CD14-positive monocyte (primary cell): Measurements from ENCODE around the gene ASTN2. TPM values are rescaled to one million over a fixed set of nuclear protein-coding genes. Genes with fewer than 3 reads are reported as not detected.

Experiments used
- DNase-seq, 3 donors: peaks; one replicate each; pipeline ENCODE4 v3.0.0-alpha.2; 2011 to 2022
- H2AFZ ChIP-seq: 2 replicates; pipeline ENCODE4 v1.6.0; 2012; ENCODE audit warnings: mild to moderate bottlenecking, low read depth, low read length, inconsistent platforms; ENCODE audit not compliant: insufficient read depth, poor library complexity, severe bottlenecking
- H3K27ac ChIP-seq, 2 donors: 1 replicate in 1 of 2; 2 replicates in 1 of 2; pipeline ENCODE4 v1.5.1; 2012 to 2013; ENCODE audit warnings: low read length in 2 of 2, control low read depth in 1 of 2, inconsistent platforms in 1 of 2, low read depth in 1 of 2, mild to moderate bottlenecking in 1 of 2
- H3K27me3 ChIP-seq, 2 donors: one replicate each; pipeline versions ENCODE4 v1.6.0 to v1.6.1; 2011 to 2013; ENCODE audit warnings: low read length in 2 of 2; ENCODE audit not compliant: control insufficient read depth in 2 of 2, insufficient read depth in 2 of 2
- H3K36me3 ChIP-seq, 2 donors: replicated peaks in 1 of 2; 1 replicate in 1 of 2; 2 replicates in 1 of 2; pipeline versions ENCODE4 v1.5.1 to v1.6.1; 2012 to 2013; ENCODE audit warnings: low read length in 2 of 2, control low read depth in 1 of 2, inconsistent platforms in 1 of 2, mild to moderate bottlenecking in 1 of 2; ENCODE audit not compliant: insufficient read depth in 2 of 2, control insufficient read depth in 1 of 2
- H3K4me1 ChIP-seq, 2 donors: 1 replicate in 1 of 2; 2 replicates in 1 of 2; pipeline versions ENCODE4 v1.5.1 to v1.6.1; 2012 to 2013; ENCODE audit warnings: low read length in 2 of 2, control low read depth in 1 of 2, inconsistent platforms in 1 of 2, mild to moderate bottlenecking in 1 of 2, moderate library complexity in 1 of 2; ENCODE audit not compliant: insufficient read depth in 2 of 2, control insufficient read depth in 1 of 2
- H3K4me2 ChIP-seq: replicated peaks from 2 replicates; pipeline ENCODE3; 2012; ENCODE audit warnings: low read length, moderate library complexity, mild to moderate bottlenecking; ENCODE audit not compliant: poor library complexity, severe bottlenecking; ENCODE audit errors: extremely low read depth
- H3K4me3 ChIP-seq, 3 experiments: fragments of 200-600 bp in 1 of 3; sonication (generic) in 1 of 3; replicated peaks in 1 of 3; 1 replicate in 2 of 3; 2 replicates in 1 of 3; pipeline ENCODE4 v1.5.1; 2011 to 2013; ENCODE audit warnings: low read length in 3 of 3, mild to moderate bottlenecking in 3 of 3, control low read depth in 2 of 3, low read depth in 2 of 3, inconsistent platforms in 1 of 3, moderate library complexity in 1 of 3
- H3K79me2 ChIP-seq: 2 replicates; pipeline ENCODE4 v1.6.0; 2012; ENCODE audit warnings: mild to moderate bottlenecking, control low read depth, inconsistent platforms, low read length, moderate library complexity; ENCODE audit not compliant: insufficient read depth
- H3K9ac ChIP-seq: 2 replicates; pipeline ENCODE4 v1.6.0; 2017; ENCODE audit warnings: low read length, mild to moderate bottlenecking; ENCODE audit not compliant: insufficient read depth, poor library complexity, severe bottlenecking
- H3K9me3 ChIP-seq, 2 donors: replicated peaks in 1 of 2; 1 replicate in 1 of 2; 2 replicates in 1 of 2; pipeline versions ENCODE4 v1.5.1 to v1.6.1; 2012 to 2013; ENCODE audit warnings: low read length in 2 of 2, control low read depth in 1 of 2; ENCODE audit not compliant: control insufficient read depth in 1 of 2, insufficient read depth in 1 of 2
- H4K20me1 ChIP-seq: 2 replicates; pipeline ENCODE4 v1.6.0; 2012; ENCODE audit warnings: mild to moderate bottlenecking, low read length, control low read depth, moderate library complexity; ENCODE audit not compliant: insufficient read depth
- H3K27ac Mint-ChIP-seq, 7 donors: one replicate each; pipeline ENCODE4 v1.8.0; 2020; ENCODE audit warnings: mild to moderate bottlenecking in 7 of 7, mixed read lengths in 7 of 7, moderate library complexity in 6 of 7, inconsistent platforms in 2 of 7
- H3K27me3 Mint-ChIP-seq, 3 donors: one replicate each; pipeline ENCODE4 v1.8.0; 2021 to 2022; ENCODE audit warnings: low read depth in 3 of 3, mild to moderate bottlenecking in 3 of 3, mixed read lengths in 3 of 3, moderate library complexity in 3 of 3, inconsistent platforms in 1 of 3
- H3K36me3 Mint-ChIP-seq, 2 donors: one replicate each; pipeline ENCODE4 v1.8.0; 2020; ENCODE audit warnings: mixed read lengths in 2 of 2, inconsistent platforms in 1 of 2, mild to moderate bottlenecking in 1 of 2
- H3K4me1 Mint-ChIP-seq: one replicate; pipeline ENCODE4 v1.8.0; 2020; ENCODE audit warnings: mild to moderate bottlenecking, mixed read lengths
- H3K4me3 Mint-ChIP-seq, 2 donors: one replicate each; pipeline ENCODE4 v1.8.0; 2020; ENCODE audit warnings: mild to moderate bottlenecking in 2 of 2, mixed read lengths in 2 of 2, moderate library complexity in 1 of 2
- H3K9me3 Mint-ChIP-seq, 7 donors: one replicate each; pipeline ENCODE4 v1.8.0; 2020 to 2022; ENCODE audit warnings: mixed read lengths in 7 of 7, mild to moderate bottlenecking in 6 of 7, moderate library complexity in 6 of 7, inconsistent platforms in 2 of 7
- WGBS: methylation state at CpG from one replicate; pipeline ENCODE4 v1.1.5; 2013; ENCODE audit warnings: missing lambda C conversion rate; ENCODE audit not compliant: insufficient coverage; 5-methylcytosine and 5-hydroxymethylcytosine counted together
- intact Hi-C, 2 donors: fragments of 100-400 bp; cut with micrococcal nuclease; formaldehyde crosslinking; loops; one replicate each; pipeline versions ENCODE4 v1.15.0 to v1.15.1; 2023
- polyA plus RNA-seq, 3 donors: library from polyadenylated mRNA; depleted of rRNA in 1 of 3; unstranded in 2 of 3; stranded (reverse) in 1 of 3; fragments of 300-500 nt in 2 of 3; fragments of >200 nt in 1 of 3; fragmentation: Illumina TruSeq in 2 of 3; gene quantifications; 1 replicate in 2 of 3; 2 replicates in 1 of 3; pipeline ENCODE4 v1.2.3, GENCODE V29; 2012 to 2021
- TF ChIP-seq, protein P1 (sequence below): fragments of 200-600 bp; IDR thresholded peaks from one replicate; pipeline ENCODE4 v1.8.0; 2022; ENCODE audit warnings: antibody characterized with exemption, mild to moderate bottlenecking

The ASTN2 gene
- polyA plus RNA-seq, 3 donors: not detected

DNA sequence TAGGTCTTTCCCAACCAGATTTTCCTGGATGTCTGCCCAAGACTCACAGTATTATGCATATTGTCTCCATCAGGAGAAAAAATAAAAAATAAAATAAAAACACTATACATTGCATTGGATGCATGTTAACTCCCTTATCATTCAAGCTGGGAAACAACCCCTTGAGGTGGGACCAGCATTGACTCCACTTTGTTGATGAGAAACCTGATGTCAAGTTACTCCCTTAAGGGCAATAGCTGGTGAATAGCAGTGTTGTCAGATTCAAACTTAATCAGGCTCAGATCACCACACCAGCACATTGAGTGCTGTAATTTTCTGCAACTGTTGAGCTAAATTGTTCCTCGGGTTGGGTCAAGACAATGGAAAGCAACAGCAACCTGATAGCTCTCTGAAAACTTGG lies 991.7 kb downstream of the ASTN2 start:
- Histone ChIP-seq H4K20me1 (no peaks in the 10 kb centered on the region), H3K79me2 (no peaks in the 10 kb centered on the region), H3K4me2 (no peak overlapping the region), H2AFZ (no peak overlapping the region), H3K4me3 (no peak overlapping the region), H3K27ac (no peak overlapping the region), H3K9me3 (peaks cover 0 to 3% of the 10 kb centered on the region in 2 donors), H3K36me3 (no peaks in the 10 kb centered on the region), H3K27me3 (no peaks in the 10 kb centered on the region), H3K4me1 (no peaks in the 10 kb centered on the region), H3K9ac (no peak overlapping the region)
- WGBS: no CpG with 5 or more reads among the region's 1 CpG
- DNase-seq: no peak
- Mint-ChIP-seq H3K27me3 (peaks cover 0 to 3% (median 3%) of the 10 kb centered on the region in 3 donors), H3K36me3 (no peaks in the 10 kb centered on the region), H3K4me1 (no peaks in the 10 kb centered on the region), H3K27ac (no peak overlapping the region), H3K4me3 (no peak overlapping the region), H3K9me3 (peaks cover 0 to 19% (median 5%) of the 10 kb centered on the region in 7 donors)
- intact Hi-C loops: no loop called here
- TF ChIP-seq, protein P1, sequence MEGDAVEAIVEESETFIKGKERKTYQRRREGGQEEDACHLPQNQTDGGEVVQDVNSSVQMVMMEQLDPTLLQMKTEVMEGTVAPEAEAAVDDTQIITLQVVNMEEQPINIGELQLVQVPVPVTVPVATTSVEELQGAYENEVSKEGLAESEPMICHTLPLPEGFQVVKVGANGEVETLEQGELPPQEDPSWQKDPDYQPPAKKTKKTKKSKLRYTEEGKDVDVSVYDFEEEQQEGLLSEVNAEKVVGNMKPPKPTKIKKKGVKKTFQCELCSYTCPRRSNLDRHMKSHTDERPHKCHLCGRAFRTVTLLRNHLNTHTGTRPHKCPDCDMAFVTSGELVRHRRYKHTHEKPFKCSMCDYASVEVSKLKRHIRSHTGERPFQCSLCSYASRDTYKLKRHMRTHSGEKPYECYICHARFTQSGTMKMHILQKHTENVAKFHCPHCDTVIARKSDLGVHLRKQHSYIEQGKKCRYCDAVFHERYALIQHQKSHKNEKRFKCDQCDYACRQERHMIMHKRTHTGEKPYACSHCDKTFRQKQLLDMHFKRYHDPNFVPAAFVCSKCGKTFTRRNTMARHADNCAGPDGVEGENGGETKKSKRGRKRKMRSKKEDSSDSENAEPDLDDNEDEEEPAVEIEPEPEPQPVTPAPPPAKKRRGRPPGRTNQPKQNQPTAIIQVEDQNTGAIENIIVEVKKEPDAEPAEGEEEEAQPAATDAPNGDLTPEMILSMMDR: no peak

DNA sequence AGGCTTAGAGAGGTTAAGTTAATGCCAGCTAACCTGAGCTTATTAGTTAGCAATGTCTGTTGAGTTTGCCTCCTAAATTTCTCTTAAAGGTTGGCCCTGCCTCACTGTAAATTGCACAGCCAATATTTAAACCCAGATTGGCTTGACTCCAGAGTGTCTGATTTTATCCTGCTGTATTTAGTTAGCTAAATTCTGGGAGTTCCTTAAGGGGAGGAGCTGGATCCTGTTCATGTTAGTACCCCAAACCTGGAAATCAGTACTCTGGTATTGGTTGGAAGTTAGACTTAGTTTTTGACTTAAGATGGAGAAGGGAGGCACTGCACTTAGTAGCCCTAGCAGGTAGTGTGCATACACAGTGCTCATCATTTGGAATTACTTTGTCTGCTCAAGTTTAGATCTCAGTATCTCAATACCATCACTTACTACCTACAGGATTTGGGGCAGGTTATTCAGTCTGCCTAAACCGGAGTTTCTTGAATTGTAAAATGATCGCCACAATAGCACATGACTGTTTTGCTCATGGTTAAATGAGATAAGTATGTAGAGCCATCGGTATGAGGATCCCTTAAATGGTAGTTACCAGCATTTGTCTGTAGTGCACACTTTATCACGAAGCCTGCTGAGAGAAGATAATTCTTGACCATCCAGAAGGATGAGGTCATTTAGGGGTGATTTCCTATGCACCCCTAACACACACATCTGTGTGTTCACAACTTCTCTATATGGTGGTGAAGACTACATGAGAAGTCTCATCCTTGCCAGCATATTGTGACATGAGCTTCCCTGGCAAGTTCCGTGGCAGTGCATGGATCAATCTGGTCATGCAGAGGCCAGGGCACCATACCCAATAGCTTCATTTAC lies 992.5 kb downstream of the ASTN2 start:
- no peak for DNase-seq
- Histone ChIP-seq H3K27me3 (no peaks in the 10 kb centered on the region), H3K27ac (no peak overlapping the region), H2AFZ (no peak overlapping the region), H3K9me3 (peaks cover 0 to 3% of the 10 kb centered on the region in 2 donors), H3K9ac (no peak overlapping the region), H4K20me1 (no peaks in the 10 kb centered on the region), H3K36me3 (no peaks in the 10 kb centered on the region), H3K4me1 (no peaks in the 10 kb centered on the region), H3K4me2 (no peak overlapping the region), H3K79me2 (no peaks in the 10 kb centered on the region), H3K4me3 (no peak overlapping the region)
- H3K4me3 Mint-ChIP-seq: no peak overlapping the region
- H3K9me3 Mint-ChIP-seq: peaks cover 0 to 19% (median 4%) of the 10 kb centered on the region in 7 donors
- H3K27me3 Mint-ChIP-seq: peaks cover 0 to 3% (median 3%) of the 10 kb centered on the region in 3 donors
- intact Hi-C loops: no loop called here
- no peaks in the 10 kb centered on the region for H3K36me3 Mint-ChIP-seq
- WGBS: 100% methylated on average over 2 of the region's 5 CpGs
- TF ChIP-seq, protein P1: no peak
- H3K4me1 Mint-ChIP-seq: no peaks in the 10 kb centered on the region
- H3K27ac Mint-ChIP-seq: no peak overlapping the region
